Spleen (tissue), 13 donors: ENCODE data around the gene S100A4. TPM values are rescaled to one million over a fixed set of nuclear protein-coding genes. Genes with fewer than 3 reads are reported as not detected.
"Not testable (repeated sequence)": the region's sequence is repeated elsewhere in the genome, so short reads cannot be mapped to it uniquely, and the experiment has no call there.

Source experiments
- DNase-seq: peaks from one replicate; pipeline ENCODE4 v3.0.0-alpha.2; 2020
- H3K27ac ChIP-seq, 8 donors: fragments of 200-600 bp; sonication (generic) in 7 of 8; 1 replicate in 4 of 8; 2 replicates in 4 of 8; pipeline versions ENCODE4 v1.5.0 to v1.8.0; 2016 to 2021; ENCODE audit warnings: inconsistent platforms in 4 of 8, mild to moderate bottlenecking in 4 of 8, moderate library complexity in 1 of 8
- H3K27me3 ChIP-seq, 7 donors: fragments of 200-600 bp; sonication (generic) in 6 of 7; replicated peaks in 1 of 7; 1 replicate in 4 of 7; 2 replicates in 3 of 7; pipeline versions ENCODE4 v1.5.0 to v1.8.0; 2016 to 2021; ENCODE audit warnings: inconsistent platforms in 3 of 7, mild to moderate bottlenecking in 1 of 7
- H3K36me3 ChIP-seq, 6 donors: fragments of 200-600 bp; sonication (generic) in 5 of 6; 1 replicate in 4 of 6; 2 replicates in 2 of 6; pipeline versions ENCODE4 v1.5.0 to v1.8.0; 2016 to 2021; ENCODE audit warnings: inconsistent platforms in 2 of 6
- H3K4me1 ChIP-seq, 6 donors: fragments of 200-600 bp; sonication (generic) in 5 of 6; 1 replicate in 3 of 6; 2 replicates in 3 of 6; pipeline versions ENCODE4 v1.5.0 to v1.8.0; 2016 to 2021; ENCODE audit warnings: inconsistent platforms in 3 of 6
- H3K4me3 ChIP-seq, 8 donors: fragments of 200-600 bp; sonication (generic) in 7 of 8; 1 replicate in 4 of 8; 2 replicates in 4 of 8; pipeline versions ENCODE4 v1.5.0 to v1.8.0; 2016 to 2021; ENCODE audit warnings: inconsistent platforms in 4 of 8, mild to moderate bottlenecking in 4 of 8, moderate library complexity in 2 of 8
- H3K9me3 ChIP-seq, 8 donors: fragments of 200-600 bp; sonication (generic) in 7 of 8; 1 replicate in 4 of 8; 2 replicates in 4 of 8; pipeline versions ENCODE4 v1.5.0 to v1.8.0; 2016 to 2021; ENCODE audit warnings: inconsistent platforms in 4 of 8
- CTCF ChIP-seq, 11 experiments: fragments of 200-600 bp in 7 of 11; fragments of 450-650 bp in 4 of 11; sonication (generic) in 4 of 11; IDR thresholded peaks in 8 of 11; conservative IDR thresholded peaks in 3 of 11; 1 replicate in 7 of 11; 2 replicates in 4 of 11; pipeline versions ENCODE4 v1.4.0 to v1.8.0; 2016 to 2021; ENCODE audit warnings: antibody characterized with exemption in 11 of 11, inconsistent platforms in 4 of 11, mild to moderate bottlenecking in 1 of 11
- POLR2A ChIP-seq, 3 donors: fragments of 450-650 bp; IDR thresholded peaks; one replicate each; pipeline ENCODE4 v1.5.1; 2017; ENCODE audit warnings: antibody characterized with exemption in 3 of 3, mild to moderate bottlenecking in 1 of 3
- POLR2AphosphoS5 ChIP-seq, 3 donors: sonication (generic); formaldehyde crosslinking; IDR thresholded peaks; one replicate each; pipeline ENCODE4 v1.5.1; 2017; ENCODE audit warnings: antibody characterized with exemption in 3 of 3
- WGBS, 5 donors: extraction: QIAGEN DNeasy Blood & Tissue Kit in 3 of 5; methylation state at CpG; one replicate each; pipeline versions ENCODE4 v1.1.5 to v1.1.7; 2013 to 2018; 5-methylcytosine and 5-hydroxymethylcytosine counted together
- intact Hi-C: fragments of 100-400 bp; cut with DNase I; formaldehyde crosslinking; loops from one replicate; pipeline ENCODE4 v1.15.0; 2023; ENCODE audit warnings: low total_unique reads
- long read RNA-seq, 2 donors: transcript quantifications; one replicate each; lab custom pipeline, GENCODE V29; 2026
- polyA plus RNA-seq, 3 donors: library from polyadenylated mRNA; stranded (reverse); fragments of 200-250 nt; gene quantifications; one replicate each; pipeline ENCODE4 v1.2.1, GENCODE V29; 2013
- total RNA-seq, 7 donors: library from RNA; depleted of rRNA in 3 of 7; stranded (reverse); fragments of >200 nt in 3 of 7; fragmentation: NEBNext Ultra II Directional in 4 of 7; extraction: Animal tissue kit (Norgen Biotek cat#: 25700) in 4 of 7; gene quantifications; one replicate each; pipeline versions ENCODE4 v1.1.0 to v1.2.1, GENCODE V29; 2016 to 2021
- donor health status: healthy with polysubstance abuse.
- donor health status: DM: no; HTN: no; CAD: no; lungs with moderate emphysema.
- donor health status: DM: no; HTN: no; CAD: no.
- donor health status: Bipolar disorder and iron deficiency.
- donor health status: healthy.
- donor health status: DM: no; HTN: no; CAD: no.
- donor health status: DM: yes; HTN: yes; CAD: no.

S100A4 gene
- total RNA-seq: 100 to 1,000 TPM; 161 to 521 (median 309) TPM
- 100 to 1,000 TPM; 309 to 755 (median 572) TPM for polyA plus RNA-seq
- long read RNA-seq, donor 1, transcript S100A4-204 (3 exons, 600 nt): major isoform, 104 of 125 reads
- long read RNA-seq, donor 1, transcript S100A4-206 (2 exons, 755 nt): minor isoform, 14 of 125 reads
- long read RNA-seq, donor 1, partial matches to known transcripts: 0 of 125 reads
- long read RNA-seq, donor 1, other reads (novel, unspliced or antisense): 0 of 125 reads
- long read RNA-seq, donor 2, transcript S100A4-204 (3 exons, 600 nt): major isoform, 85 of 103 reads
- long read RNA-seq, donor 2, transcript S100A4-206 (2 exons, 755 nt): minor isoform, 8 of 103 reads
- long read RNA-seq, donor 2, transcript S100A4-201 (4 exons, 566 nt): minor isoform, 8 of 103 reads
- long read RNA-seq, donor 2, partial matches to known transcripts: 0 of 103 reads
- long read RNA-seq, donor 2, other reads (novel, unspliced or antisense): 0 of 103 reads

- Histone ChIP-seq H3K27ac (peak within 1 kb of the TSS; percentile 74 to 93 (median 84)), H3K36me3 (peaks cover 0 to 26% (median 0%) of the 10 kb centered on the region in 6 donors), H3K27me3 (no peaks in the 10 kb centered on the region), H3K9me3 (no peaks in the 10 kb centered on the region), H3K4me1 (peaks cover 30 to 100% (median 81%) of the 10 kb centered on the region in 6 donors), H3K4me3 (peak within 1 kb of the TSS; percentile 40 to 76 (median 52))
- WGBS, 5 donors: 13 to 28% (median 21%) methylated on average over 19 of the region's 19 CpGs
- DNase-seq: peak; percentile 93
- TF ChIP-seq CTCF (IDR thresholded peaks at IDR 0.05 in 8 of 11, conservative IDR thresholded peaks at IDR 0.05 in 3 of 11) (no peak), POLR2AphosphoS5 (IDR thresholded peaks at IDR 0.05) (peak; percentile 76 to 95 (median 82)), POLR2A (IDR thresholded peaks at IDR 0.05) (peak in 2 of 3 donors; percentile 27 to 74)
- intact Hi-C loops: no loop called here
Observed at GRCh38 chr1:153545067-153546055, at the start of gene S100A4. S100A4 (minus strand) TSS chr1:153545806; CDS start chr1:153544794, 1,012 bp downstream.

- TF ChIP-seq POLR2A (IDR thresholded peaks at IDR 0.05) (no peak), CTCF (IDR thresholded peaks at IDR 0.05 in 8 of 11, conservative IDR thresholded peaks at IDR 0.05 in 3 of 11) (no peak), POLR2AphosphoS5 (IDR thresholded peaks at IDR 0.05) (no peak)
- H3K27me3 ChIP-seq: no peaks in the 10 kb centered on the region
Observed at GRCh38 chr1:153592748-153593147, 47.1 kb upstream of the S100A4 start.

DNA sequence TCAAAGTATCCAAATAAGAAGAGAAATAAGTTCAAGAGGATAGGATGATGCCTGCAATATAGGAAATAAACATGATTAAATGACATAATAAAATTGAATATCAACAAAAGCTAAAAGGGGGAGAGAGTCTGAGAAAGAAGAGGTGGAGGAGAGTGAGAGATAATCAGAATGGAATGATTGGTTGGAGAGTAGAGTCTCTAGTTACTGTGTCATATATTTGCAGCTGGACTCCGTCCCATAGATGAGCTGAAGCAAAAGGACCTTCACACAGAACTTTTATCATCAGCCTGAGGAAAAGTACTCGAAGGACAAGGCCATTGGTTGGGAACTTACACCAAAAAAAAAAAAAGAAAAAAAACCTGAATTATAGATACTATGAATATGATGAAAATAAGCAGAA, 42.9 kb upstream of the S100A4 start:
- peak overlapping the region in 3 of 8 donors; percentile 39 to 65 (median 52) for H3K27ac ChIP-seq
- 60 to 81% (median 64%) methylated on average over 2 of the region's 2 CpGs for WGBS, 5 donors
- peaks cover 0 to 24% (median 13%) of the 10 kb centered on the region in 6 donors for H3K4me1 ChIP-seq
- intact Hi-C loops: no loop called here
- H3K4me3 ChIP-seq: no peak overlapping the region
- TF ChIP-seq POLR2AphosphoS5 (IDR thresholded peaks at IDR 0.05): no peak
- no peak for TF ChIP-seq POLR2A (IDR thresholded peaks at IDR 0.05)
- no peak for TF ChIP-seq CTCF (IDR thresholded peaks at IDR 0.05 in 8 of 11, conservative IDR thresholded peaks at IDR 0.05 in 3 of 11)
- DNase-seq: no peak
- no peaks in the 10 kb centered on the region for H3K36me3 ChIP-seq
- H3K27me3 ChIP-seq: no peaks in the 10 kb centered on the region
- H3K9me3 ChIP-seq: no peaks in the 10 kb centered on the region

More at GRCh38 chr1:153592748-153593147, 47.1 kb upstream of the S100A4 start:
- Histone ChIP-seq H3K27ac (peak overlapping the region in 1 of 8 donors; percentile 5), H3K9me3 (no peaks in the 10 kb centered on the region), H3K4me1 (peaks cover 0 to 15% (median 8%) of the 10 kb centered on the region in 6 donors), H3K4me3 (no peak overlapping the region), H3K36me3 (no peaks in the 10 kb centered on the region)
- DNase-seq: no peak
- intact Hi-C loops: no loop called here
- 74 to 81% (median 79%) methylated on average over 4 of the region's 4 CpGs for WGBS, 5 donors

- intact Hi-C loops, H3K4me3 ChIP-seq, H3K27me3 ChIP-seq, H3K9me3 ChIP-seq, H3K36me3 ChIP-seq: not testable (repeated sequence)
- DNase-seq: peak; percentile 18
- 88 to 94% (median 88%) methylated on average over 10 of the region's 10 CpGs for WGBS, 5 donors
- Histone ChIP-seq H3K27ac (peak overlapping the region in 5 of 8 donors; percentile 38 to 65 (median 52)), H3K4me1 (peaks cover 0 to 24% (median 13%) of the 10 kb centered on the region in 6 donors)
Observed at GRCh38 chr1:153588033-153588432, 42.4 kb upstream of the S100A4 start.
